Measurements from ENCODE around the gene TNFRSF18. TPM values are rescaled to one million over a fixed set of nuclear protein-coding genes. Genes with fewer than 3 reads are reported as not detected.
"Not testable (repeated sequence)": the region's sequence is repeated elsewhere in the genome, so short reads cannot be mapped to it uniquely, and the experiment has no call there.

TNFRSF18 gene
- under 1 TPM; 0.20 to 0.22 TPM for total RNA-seq
- polyA plus RNA-seq (ENCODE audit: insufficient read length in 2 of 2) = under 1 TPM; 0.36 to 0.68 TPM
- long read RNA-seq, donor 1 = 0 reads
- long read RNA-seq, donor 2 = 0 reads
- long read RNA-seq, donor 3 = 0 reads
- long read RNA-seq, donor 4 = 0 reads

DNA sequence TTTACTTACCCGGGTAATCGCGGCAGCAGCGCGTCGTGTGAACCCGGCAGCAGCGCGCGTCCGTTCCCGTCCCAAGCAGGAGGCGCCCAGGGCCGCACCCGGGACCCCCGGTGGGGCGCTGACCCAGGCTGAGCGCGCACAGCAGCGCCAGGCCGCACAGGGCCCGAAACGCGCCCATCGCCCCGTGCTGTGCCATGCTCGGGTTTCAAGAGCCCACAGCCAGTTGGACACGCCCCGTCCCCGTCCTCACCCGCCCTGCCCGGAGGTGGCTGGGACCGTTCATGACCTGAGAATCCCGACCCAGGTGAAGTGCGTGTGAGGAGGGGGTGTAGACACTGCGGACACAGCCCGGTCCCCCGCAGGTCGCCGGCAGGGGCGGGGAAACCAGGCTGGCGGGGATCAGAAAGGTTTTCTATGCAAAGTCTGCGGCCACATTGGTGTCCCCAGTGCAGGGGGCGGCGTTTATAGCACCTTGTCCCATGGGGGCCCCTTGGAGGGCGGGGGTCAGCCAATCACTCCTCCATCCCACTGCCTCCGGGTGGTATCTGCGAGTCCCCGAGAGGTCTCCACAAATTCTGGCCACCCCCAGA, at the start of gene TNFRSF18:
TSS of gene TNFRSF18 (minus strand) at position 217 of the 590 bp plus-strand sequence. CDS start at position 196, 21 bp downstream.
- H3K4me1 ChIP-seq (ENCODE audit: control insufficient read depth, insufficient read depth, low read length) = peaks cover 21% of the 10 kb centered on the region
- no peaks in the 10 kb centered on the region for H3K9me3 ChIP-seq (ENCODE audit: control insufficient read depth, insufficient read depth, low read length)
- 4% methylated on average over 49 of the region's 49 CpGs for WGBS (ENCODE audit: insufficient coverage)
- peak in 1 of 6 donors; percentile 3 for DNase-seq (ENCODE audit: low read depth in 4 of 6, low spot score in 6 of 6)
- H3K4me3 ChIP-seq (ENCODE audit: low read depth, low read length) = no peak within 1 kb of the TSS
- H3K36me3 ChIP-seq (ENCODE audit: control insufficient read depth, insufficient read depth, low read length) = no peaks in the 10 kb centered on the region
- H3K27ac ChIP-seq (ENCODE audit: low read depth, low read length) = no peak within 1 kb of the TSS
- H3K27me3 ChIP-seq (ENCODE audit: control insufficient read depth, insufficient read depth, low read length) = peaks cover 30% of the 10 kb centered on the region

DNA sequence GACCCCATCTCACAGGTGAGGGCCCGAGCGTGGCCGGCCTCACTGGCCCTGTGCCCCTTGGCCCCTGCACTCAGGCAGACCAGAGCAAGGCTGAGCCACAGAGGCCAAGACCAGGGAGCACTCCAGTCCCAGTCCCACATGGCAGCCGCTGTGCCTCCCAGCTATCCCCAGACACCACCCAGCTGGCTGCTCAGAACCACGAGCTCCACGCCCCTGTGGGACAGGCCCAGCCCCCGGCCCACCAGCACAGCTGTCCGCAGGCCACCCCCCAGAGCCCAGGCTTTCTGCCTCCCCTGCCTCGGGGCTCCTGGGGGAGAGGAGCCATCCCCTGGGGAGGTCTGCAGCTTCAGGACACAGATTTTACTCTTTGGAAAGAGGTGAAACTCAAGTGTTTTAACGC, 49.2 kb upstream of the TNFRSF18 start:
- no peaks in the 10 kb centered on the region for H3K4me1 ChIP-seq (ENCODE audit: control insufficient read depth, insufficient read depth, low read length)
- DNase-seq (ENCODE audit: low read depth in 4 of 6, low spot score in 6 of 6) = no peak
- WGBS (ENCODE audit: insufficient coverage) = 94% methylated on average over 7 of the region's 10 CpGs
- no peaks in the 10 kb centered on the region for H3K9me3 ChIP-seq (ENCODE audit: control insufficient read depth, insufficient read depth, low read length)
- no peaks in the 10 kb centered on the region for H3K27me3 ChIP-seq (ENCODE audit: control insufficient read depth, insufficient read depth, low read length)
- H3K27ac ChIP-seq (ENCODE audit: low read depth, low read length) = no peak overlapping the region
- peaks cover 90% of the 10 kb centered on the region for H3K36me3 ChIP-seq (ENCODE audit: control insufficient read depth, insufficient read depth, low read length)
- no peak overlapping the region for H3K4me3 ChIP-seq (ENCODE audit: low read depth, low read length)

DNA sequence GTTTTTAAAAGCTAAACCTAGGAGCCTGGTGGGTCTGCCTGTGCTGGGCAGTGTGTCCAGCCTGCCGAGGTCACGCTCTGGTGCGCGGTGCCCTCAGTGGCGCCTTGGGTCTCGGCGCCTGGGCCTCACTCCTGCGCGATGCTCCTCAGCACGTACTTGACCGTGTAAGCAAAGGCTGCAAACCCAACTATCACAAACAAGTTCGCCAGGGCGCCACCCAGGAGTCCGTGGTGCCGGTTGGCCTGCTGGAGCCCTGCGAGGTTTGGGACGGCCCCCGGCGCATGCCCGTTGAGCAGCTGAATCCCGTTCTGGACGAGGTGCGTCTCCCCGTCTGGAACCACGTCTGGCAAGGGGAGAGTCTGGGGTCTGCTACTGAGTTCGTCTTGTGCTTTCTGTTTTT, 48.7 kb upstream of the TNFRSF18 start:
- peaks cover 86% of the 10 kb centered on the region for H3K36me3 ChIP-seq (ENCODE audit: control insufficient read depth, insufficient read depth, low read length)
- no peak for DNase-seq (ENCODE audit: low read depth in 4 of 6, low spot score in 6 of 6)
- no peaks in the 10 kb centered on the region for H3K4me1 ChIP-seq (ENCODE audit: control insufficient read depth, insufficient read depth, low read length)
- no peak overlapping the region for H3K27ac ChIP-seq (ENCODE audit: low read depth, low read length)
- no peaks in the 10 kb centered on the region for H3K9me3 ChIP-seq (ENCODE audit: control insufficient read depth, insufficient read depth, low read length)
- no peak overlapping the region for H3K4me3 ChIP-seq (ENCODE audit: low read depth, low read length)
- WGBS (ENCODE audit: insufficient coverage) = 92% methylated on average over 26 of the region's 26 CpGs
- H3K27me3 ChIP-seq (ENCODE audit: control insufficient read depth, insufficient read depth, low read length) = no peaks in the 10 kb centered on the region

GRCh38 chr1:1254667-1254998, 48.2 kb upstream of the TNFRSF18 start:
- DNase-seq (ENCODE audit: low read depth in 4 of 6, low spot score in 6 of 6) = no peak
- no peak overlapping the region for H3K27ac ChIP-seq (ENCODE audit: low read depth, low read length)
- H3K4me3 ChIP-seq (ENCODE audit: low read depth, low read length) = no peak overlapping the region
- H3K4me1 ChIP-seq (ENCODE audit: control insufficient read depth, insufficient read depth, low read length) = no peaks in the 10 kb centered on the region
- peaks cover 81% of the 10 kb centered on the region for H3K36me3 ChIP-seq (ENCODE audit: control insufficient read depth, insufficient read depth, low read length)
- no peaks in the 10 kb centered on the region for H3K9me3 ChIP-seq (ENCODE audit: control insufficient read depth, insufficient read depth, low read length)
- H3K27me3 ChIP-seq (ENCODE audit: control insufficient read depth, insufficient read depth, low read length) = no peaks in the 10 kb centered on the region
- WGBS (ENCODE audit: insufficient coverage) = 87% methylated on average over 19 of the region's 21 CpGs

- Histone ChIP-seq H3K9me3 (ENCODE audit: control insufficient read depth, insufficient read depth, low read length) (no peaks in the 10 kb centered on the region), H3K4me1 (ENCODE audit: control insufficient read depth, insufficient read depth, low read length) (no peaks in the 10 kb centered on the region), H3K36me3 (ENCODE audit: control insufficient read depth, insufficient read depth, low read length) (peaks cover 76% of the 10 kb centered on the region), H3K4me3 (ENCODE audit: low read depth, low read length) (no peak overlapping the region), H3K27me3 (ENCODE audit: control insufficient read depth, insufficient read depth, low read length) (no peaks in the 10 kb centered on the region), H3K27ac (ENCODE audit: low read depth, low read length) (no peak overlapping the region)
- DNase-seq (ENCODE audit: low read depth in 4 of 6, low spot score in 6 of 6) = no peak
- WGBS (ENCODE audit: insufficient coverage) = 97% methylated on average over 45 of the region's 50 CpGs
These were observed 47.7 kb upstream of the TNFRSF18 start for GRCh38 chr1:1253972-1254666.

- H3K4me1 ChIP-seq (ENCODE audit: control insufficient read depth, insufficient read depth, low read length) = no peaks in the 10 kb centered on the region
- H3K4me3 ChIP-seq (ENCODE audit: low read depth, low read length) = no peak overlapping the region
- no peaks in the 10 kb centered on the region for H3K27me3 ChIP-seq (ENCODE audit: control insufficient read depth, insufficient read depth, low read length)
- H3K9me3 ChIP-seq (ENCODE audit: control insufficient read depth, insufficient read depth, low read length) = no peaks in the 10 kb centered on the region
- no peak overlapping the region for H3K27ac ChIP-seq (ENCODE audit: low read depth, low read length)
- H3K36me3 ChIP-seq (ENCODE audit: control insufficient read depth, insufficient read depth, low read length) = peaks cover 68% of the 10 kb centered on the region
- 80% methylated on average over 8 of the region's 12 CpGs for WGBS (ENCODE audit: insufficient coverage)
- no peak for DNase-seq (ENCODE audit: low read depth in 4 of 6, low spot score in 6 of 6)
These were observed 46.9 kb upstream of the TNFRSF18 start for GRCh38 chr1:1253314-1253713.

GRCh38 chr1:1250786-1251284, 44.4 kb upstream of the TNFRSF18 start:
- peaks cover 18% of the 10 kb centered on the region for H3K27me3 ChIP-seq (ENCODE audit: control insufficient read depth, insufficient read depth, low read length)
- H3K4me1 ChIP-seq (ENCODE audit: control insufficient read depth, insufficient read depth, low read length) = no peaks in the 10 kb centered on the region
- H3K9me3 ChIP-seq (ENCODE audit: control insufficient read depth, insufficient read depth, low read length) = no peaks in the 10 kb centered on the region
- H3K36me3 ChIP-seq (ENCODE audit: control insufficient read depth, insufficient read depth, low read length) = peaks cover 45% of the 10 kb centered on the region
- H3K27ac ChIP-seq (ENCODE audit: low read depth, low read length) = no peak overlapping the region
- no peak for DNase-seq (ENCODE audit: low read depth in 4 of 6, low spot score in 6 of 6)
- no peak overlapping the region for H3K4me3 ChIP-seq (ENCODE audit: low read depth, low read length)
- WGBS (ENCODE audit: insufficient coverage) = 85% methylated on average over 15 of the region's 16 CpGs

DNA sequence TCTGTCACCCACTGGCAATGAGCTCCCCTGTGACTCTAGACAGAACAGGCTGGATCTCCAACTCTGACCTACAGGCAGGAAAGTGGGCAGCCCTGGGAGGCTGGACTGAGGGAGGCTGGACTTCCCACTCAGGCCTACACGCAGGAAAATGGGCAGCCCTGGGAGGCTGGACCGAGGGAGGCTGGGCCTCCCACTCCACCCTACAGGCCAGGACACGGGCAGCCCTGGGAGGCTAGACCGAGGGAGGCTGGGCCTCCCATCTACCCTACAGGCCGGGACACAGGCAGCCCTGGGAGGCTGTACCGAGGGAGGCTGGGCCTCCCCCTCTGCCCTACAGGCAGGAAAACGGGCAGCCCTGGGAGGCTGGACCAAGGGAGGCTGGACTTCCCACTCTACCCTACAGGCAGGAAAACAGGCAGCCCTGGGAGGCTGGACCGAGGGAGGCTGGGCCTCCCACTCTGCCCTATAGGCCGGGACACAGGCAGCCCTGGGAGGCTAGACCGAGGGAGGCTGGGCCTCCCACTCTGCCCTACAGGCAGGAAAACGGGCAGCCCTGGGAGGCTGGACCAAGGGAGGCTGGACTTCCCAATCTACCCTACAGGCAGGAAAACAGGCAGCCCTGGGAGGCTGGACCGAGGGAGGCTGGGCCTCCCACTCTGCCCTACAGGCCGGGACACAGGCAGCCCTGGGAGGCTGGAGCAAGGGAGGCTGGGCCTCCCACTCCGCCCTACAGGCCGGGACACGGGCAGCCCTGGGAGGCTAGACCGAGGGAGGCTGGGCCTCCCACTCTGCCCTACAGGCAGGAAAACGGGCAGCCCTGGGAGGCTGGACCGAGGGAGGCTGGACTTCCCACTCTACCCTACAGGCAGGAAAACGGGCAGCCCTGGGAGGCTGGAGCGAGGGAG, 41.9 kb upstream of the TNFRSF18 start:
- H3K4me1 ChIP-seq (ENCODE audit: control insufficient read depth, insufficient read depth, low read length) = peaks cover 11% of the 10 kb centered on the region
- peaks cover 27% of the 10 kb centered on the region for H3K27me3 ChIP-seq (ENCODE audit: control insufficient read depth, insufficient read depth, low read length)
- not testable (repeated sequence) for H3K9me3 ChIP-seq (ENCODE audit: control insufficient read depth, insufficient read depth, low read length); DNase-seq (ENCODE audit: low read depth in 4 of 6, low spot score in 6 of 6); H3K4me3 ChIP-seq (ENCODE audit: low read depth, low read length); H3K27ac ChIP-seq (ENCODE audit: low read depth, low read length)
- WGBS (ENCODE audit: insufficient coverage) = 96% methylated on average over 4 of the region's 21 CpGs
- H3K36me3 ChIP-seq (ENCODE audit: control insufficient read depth, insufficient read depth, low read length) = peaks cover 28% of the 10 kb centered on the region

- 69% methylated on average over 25 of the region's 25 CpGs for whole genome bisulfite sequencing (ENCODE audit: insufficient coverage)
- H3K27me3 ChIP-seq (ENCODE audit: control insufficient read depth, insufficient read depth, low read length) = peaks cover 27% of the 10 kb centered on the region
- peaks cover 26% of the 10 kb centered on the region for H3K36me3 ChIP-seq (ENCODE audit: control insufficient read depth, insufficient read depth, low read length)
- H3K4me3 ChIP-seq (ENCODE audit: low read depth, low read length) = no peak overlapping the region
- DNase-seq (ENCODE audit: low read depth in 4 of 6, low spot score in 6 of 6) = no peak
- H3K4me1 ChIP-seq (ENCODE audit: control insufficient read depth, insufficient read depth, low read length) = peaks cover 11% of the 10 kb centered on the region
- no peaks in the 10 kb centered on the region for H3K9me3 ChIP-seq (ENCODE audit: control insufficient read depth, insufficient read depth, low read length)
- H3K27ac ChIP-seq (ENCODE audit: low read depth, low read length) = no peak overlapping the region
These were observed 41.0 kb upstream of the TNFRSF18 start for GRCh38 chr1:1247341-1247913.

All from spinal cord (tissue), 10 donors.